HepG2 (cell line): ENCODE measurements around the gene RBM26. TPM values are rescaled to one million over a fixed set of nuclear protein-coding genes. Genes with fewer than 3 reads are reported as not detected.

ENCODE experiments used
- ATAC-seq: fragments of 200-7000 bp; cut with Tn5 transposase; 3 replicates; pipeline ENCODE4 v1.9.1; 2020; ENCODE audit warnings: mild to moderate bottlenecking, moderate library complexity
- BruUV-seq: library from RNA; stranded (reverse); fragments of 400-500 nt; replicated peaks from 2 replicates; lab custom pipeline; 2021; lab: Mats Ljungman, UMichigan
- CTCF ChIA-PET: fragments of 300-600 bp; formaldehyde crosslinking; extraction: SDS; loops from one replicate; lab custom pipeline; 2021; ENCODE audit warnings: low total read pairs, inconsistent platforms, low intra/inter-chr PET ratio; lab: Yijun Ruan, JAX
- POLR2A ChIA-PET: fragments of 350-600 bp; sonication (Branson Sonifier 250); formaldehyde crosslinking; loops from one replicate; lab custom pipeline; 2020; ENCODE audit warnings: antibody characterized with exemption, inconsistent platforms; lab: Yijun Ruan, JAX
- DNase-seq: peaks from one replicate; pipeline ENCODE4 v3.0.0-alpha.2; 2015; ENCODE audit warnings: low spot score
- FAIRE-seq: peaks from 3 replicates; lab custom pipeline; 2011; peaks lifted over from hg19 to GRCh38; lab: Jason Lieb, UNC
- H2AFZ ChIP-seq: one replicate; pipeline ENCODE4 v1.6.1; 2011; ENCODE audit warnings: low read length, inconsistent platforms
- H3K27ac ChIP-seq: fragments of 300-600 bp; 3 replicates; pipeline ENCODE4 v1.8.0; 2011; ENCODE audit warnings: mixed run types, mild to moderate bottlenecking, mixed read lengths, low read length, inconsistent platforms; ENCODE audit not compliant: insufficient read depth; ENCODE audit errors: extremely low read length
- H3K27me3 ChIP-seq, 2 experiments: fragments of 200-600 bp in 1 of 2; 2 replicates in 1 of 2; 3 replicates in 1 of 2; pipeline versions ENCODE4 v1.6.0 to v1.8.0; 2011; ENCODE audit warnings: low read length in 2 of 2, mild to moderate bottlenecking in 2 of 2, moderate library complexity in 2 of 2, inconsistent platforms in 1 of 2; ENCODE audit not compliant: insufficient read depth in 2 of 2, control insufficient read depth in 1 of 2
- H3K36me3 ChIP-seq, 2 experiments: fragments of 200-600 bp in 1 of 2; replicated peaks in 1 of 2; 2 replicates in 1 of 2; 3 replicates in 1 of 2; pipeline versions ENCODE4 v1.5.1 to v1.8.0; 2011; ENCODE audit warnings: low read length in 2 of 2, inconsistent platforms in 1 of 2; ENCODE audit not compliant: insufficient read depth in 2 of 2, control insufficient read depth in 1 of 2
- H3K4me1 ChIP-seq: 2 replicates; pipeline ENCODE4 v1.5.1; 2012; ENCODE audit warnings: low read length, inconsistent platforms; ENCODE audit not compliant: insufficient read depth
- H3K4me2 ChIP-seq: 2 replicates; pipeline ENCODE4 v1.6.0; 2011; ENCODE audit warnings: low read depth, low read length, inconsistent platforms
- H3K4me3 ChIP-seq, 3 experiments: fragments of 200-600 bp in 1 of 3; sonication (generic), shearing (Covaris generic) in 1 of 3; replicated peaks in 1 of 3; 2 replicates each; pipeline ENCODE4 v1.5.1; 2011 to 2016; ENCODE audit warnings: low read length in 3 of 3, inconsistent platforms in 2 of 3, low read depth in 2 of 3, mild to moderate bottlenecking in 2 of 3, control low read depth in 1 of 3, mixed read lengths in 1 of 3; ENCODE audit not compliant: insufficient read depth in 1 of 3
- H3K79me2 ChIP-seq: one replicate; pipeline ENCODE4 v1.6.1; 2011; ENCODE audit warnings: low read length, inconsistent platforms; ENCODE audit not compliant: insufficient read depth
- H3K9ac ChIP-seq: 2 replicates; pipeline ENCODE4 v1.6.0; 2011; ENCODE audit warnings: mild to moderate bottlenecking, low read depth, low read length, inconsistent platforms; ENCODE audit not compliant: insufficient read depth
- H3K9me3 ChIP-seq: 2 replicates; pipeline ENCODE4 v1.5.1; 2012; ENCODE audit warnings: mild to moderate bottlenecking, low read length
- H4K20me1 ChIP-seq: 2 replicates; pipeline ENCODE4 v1.6.0; 2011; ENCODE audit warnings: inconsistent platforms, mild to moderate bottlenecking, low read length, moderate library complexity; ENCODE audit not compliant: insufficient read depth
- DMTF1 ChIP-seq: sonication (generic); formaldehyde crosslinking; IDR thresholded peaks from 2 replicates; pipeline ENCODE4 v1.4.0; 2020; ENCODE audit warnings: mild to moderate bottlenecking, missing genetic modification reagents
- DPF2 ChIP-seq: sonication (generic); formaldehyde crosslinking; IDR thresholded peaks from 2 replicates; pipeline ENCODE4 v1.4.0; 2020; ENCODE audit warnings: mild to moderate bottlenecking, low read depth, missing genetic modification reagents, borderline replicate concordance
- FOSL1 ChIP-seq: sonication (generic); formaldehyde crosslinking; IDR thresholded peaks from 2 replicates; pipeline ENCODE4 v1.9.0; 2021; ENCODE audit warnings: missing genetic modification reagents, borderline replicate concordance
- MED8 ChIP-seq: sonication (generic); formaldehyde crosslinking; IDR thresholded peaks from 2 replicates; pipeline ENCODE4 v1.8.1; 2023; ENCODE audit warnings: mild to moderate bottlenecking, missing genetic modification reagents; ENCODE audit not compliant: insufficient replicate concordance
- NAIF1 ChIP-seq: sonication (generic); formaldehyde crosslinking; IDR thresholded peaks from 2 replicates; pipeline ENCODE4 v1.5.0; 2020; ENCODE audit warnings: mild to moderate bottlenecking, missing genetic modification reagents, borderline replicate concordance
- PHF21A ChIP-seq: sonication (generic); formaldehyde crosslinking; IDR thresholded peaks from 2 replicates; pipeline ENCODE4 v1.5.0; 2020; ENCODE audit warnings: mild to moderate bottlenecking, missing genetic modification reagents
- PLRG1 ChIP-seq: fragments of 450-650 bp; conservative IDR thresholded peaks from 2 replicates; pipeline ENCODE4 v1.6.1; 2016
- RFXAP ChIP-seq: sonication (generic); formaldehyde crosslinking; IDR thresholded peaks from 2 replicates; pipeline ENCODE4 v1.4.0; 2020; ENCODE audit warnings: missing genetic modification reagents, borderline replicate concordance
- TFAP4 ChIP-seq: sonication (generic); IDR thresholded peaks from 2 replicates; pipeline ENCODE4 v1.6.1; 2016; ENCODE audit warnings: low read depth, borderline replicate concordance
- ZFP62 ChIP-seq: sonication (generic); formaldehyde crosslinking; IDR thresholded peaks from 2 replicates; pipeline ENCODE4 v1.4.0; 2020; ENCODE audit warnings: missing genetic modification reagents
- ZNF574 ChIP-seq: sonication (generic); formaldehyde crosslinking; IDR thresholded peaks from 2 replicates; pipeline ENCODE4 v1.4.0; 2020; ENCODE audit warnings: missing genetic modification reagents
- ZNF761 ChIP-seq: sonication (generic); formaldehyde crosslinking; conservative IDR thresholded peaks from 2 replicates; pipeline ENCODE4 v1.4.0; 2020; ENCODE audit warnings: mild to moderate bottlenecking, missing genetic modification reagents
- WGBS: methylation state at CpG from one replicate; pipeline ENCODE4 v1.1.6; 2017; ENCODE audit warnings: low lambda C conversion rate; 5-methylcytosine and 5-hydroxymethylcytosine counted together
- in situ Hi-C: cut with HindIII; loops from 2 replicates; pipeline ENCODE4 v1.10.0; 2017; ENCODE audit warnings: low pct_unique_long_range_greater_than_20kb; ENCODE audit not compliant: extremely low pct_ligation_motif_present
- intact Hi-C: fragments of 100-400 bp; cut with micrococcal nuclease; formaldehyde crosslinking; loops from one replicate; pipeline ENCODE4 v1.10.0; 2022; ENCODE audit not compliant: unreplicated experiment
- polyA plus RNA-seq, 8 experiments: library from polyadenylated mRNA; depleted of rRNA in 3 of 8; stranded (reverse) in 7 of 8; unstranded in 1 of 8; fragments of >200 nt; fragmentation: Illumina TruSeq in 4 of 8; extraction: Trizol in 4 of 8; gene quantifications; 2 replicates each; pipeline versions ENCODE4 v1.2.1 to v1.2.3, GENCODE V29; 2011 to 2016; ENCODE audit warnings: low read depth in 4 of 8, missing spikeins in 1 of 8, mixed read lengths in 1 of 8; ENCODE audit not compliant: insufficient read depth in 1 of 8
- total RNA-seq, 5 experiments: library from RNA; depleted of rRNA; stranded (reverse); fragments of >200 nt; fragmentation: Illumina TruSeq; extraction: Trizol; gene quantifications; 2 replicates each; pipeline ENCODE4 v1.2.3, GENCODE V29; 2016; ENCODE audit warnings: low read depth in 1 of 5

RBM26 gene
- total and polyA plus RNA-seq, 2 of the 13 experiments (the other 11 are each of a cell fraction or from before 2014, with no cell fraction given), result 19.4 to 34.4 TPM

- Histone ChIP-seq H3K36me3 (no peaks in the 10 kb centered on the region), H3K4me3 (no peak overlapping the region), H2AFZ (no peak overlapping the region), H3K79me2 (no peaks in the 10 kb centered on the region), H4K20me1 (no peaks in the 10 kb centered on the region), H3K4me2 (no peak overlapping the region), H3K4me1 (peaks cover 11% of the 10 kb centered on the region), H3K9me3 (no peaks in the 10 kb centered on the region), H3K27me3 (no peaks in the 10 kb centered on the region), H3K9ac (no peak overlapping the region), H3K27ac (no peak overlapping the region)
- FAIRE-seq, result no peak
- in situ Hi-C loops (no loop called here), intact Hi-C loops (no loop called here)
- no peak for ATAC-seq
- 31% methylated on average over 4 of the region's 4 CpGs for WGBS
- no peak for TF ChIP-seq TFAP4
- no peak for TF ChIP-seq FOSL1
- no peak for TF ChIP-seq DPF2
- TF ChIP-seq ZNF761 (CRISPR knock-in tag), result no peak
- TF ChIP-seq PHF21A (CRISPR knock-in tag), result no peak
- TF ChIP-seq RFXAP (CRISPR knock-in tag), result no peak
- no peak for TF ChIP-seq NAIF1 (CRISPR knock-in tag)
- no peak for TF ChIP-seq ZFP62 (CRISPR knock-in tag)
- ChIA-PET POLR2A (no interaction called here), CTCF (no interaction called here)
- no peak for DNase-seq
- no TSS peak for BruUV-seq
Measured at GRCh38 chr13:79447141-79447540, 41.1 kb upstream of the RBM26 start.

- H3K36me3 ChIP-seq, result no peaks in the 10 kb centered on the region
- H3K4me3 ChIP-seq, result no peak overlapping the region
- H4K20me1 ChIP-seq, result no peaks in the 10 kb centered on the region
- CTCF ChIA-PET, result no interaction called here
- BruUV-seq, result no TSS peak
- 72% methylated on average over 11 of the region's 11 CpGs for WGBS
- intact Hi-C loops (no loop called here), in situ Hi-C loops (no loop called here)
- no peak for DNase-seq
- H3K79me2 ChIP-seq, result no peaks in the 10 kb centered on the region
- H3K4me2 ChIP-seq, result no peak overlapping the region
- no peak for FAIRE-seq
- no peak overlapping the region for H2AFZ ChIP-seq
- H3K27ac ChIP-seq, result no peak overlapping the region
- POLR2A ChIA-PET, result no interaction called here
- peak; percentile 46; the same call in 1 of the 3 replicates for ATAC-seq
- no peak overlapping the region for H3K9ac ChIP-seq
- no peaks in the 10 kb centered on the region for H3K9me3 ChIP-seq
- H3K27me3 ChIP-seq, result no peaks in the 10 kb centered on the region
- peaks cover 21% of the 10 kb centered on the region for H3K4me1 ChIP-seq
- no peak for TF ChIP-seq MED8
- TF ChIP-seq DMTF1, result no peak
- no peak for TF ChIP-seq ZNF574 (CRISPR knock-in tag)
- TF ChIP-seq PLRG1, result no peak
Measured at GRCh38 chr13:79445968-79446645, 40.1 kb upstream of the RBM26 start.
